GM12864 (cell line): ENCODE measurements around the gene LIMCH1.

Experiments used
- DNase-seq: peaks from one replicate; pipeline ENCODE4 v3.0.0-alpha.2; 2011; ENCODE audit warnings: low read depth
- H3K4me3 ChIP-seq: 2 replicates; pipeline ENCODE4 v1.5.1; 2011; ENCODE audit warnings: mild to moderate bottlenecking, low read depth, low read length, control low read depth
- TF ChIP-seq, protein P1 (sequence below): IDR thresholded peaks from 2 replicates; pipeline ENCODE4 v1.5.1; 2011; ENCODE audit warnings: low read depth, mild to moderate bottlenecking, moderate library complexity, low read length, control low read depth, inconsistent platforms; ENCODE audit errors: missing control alignments

LIMCH1 gene

DNA sequence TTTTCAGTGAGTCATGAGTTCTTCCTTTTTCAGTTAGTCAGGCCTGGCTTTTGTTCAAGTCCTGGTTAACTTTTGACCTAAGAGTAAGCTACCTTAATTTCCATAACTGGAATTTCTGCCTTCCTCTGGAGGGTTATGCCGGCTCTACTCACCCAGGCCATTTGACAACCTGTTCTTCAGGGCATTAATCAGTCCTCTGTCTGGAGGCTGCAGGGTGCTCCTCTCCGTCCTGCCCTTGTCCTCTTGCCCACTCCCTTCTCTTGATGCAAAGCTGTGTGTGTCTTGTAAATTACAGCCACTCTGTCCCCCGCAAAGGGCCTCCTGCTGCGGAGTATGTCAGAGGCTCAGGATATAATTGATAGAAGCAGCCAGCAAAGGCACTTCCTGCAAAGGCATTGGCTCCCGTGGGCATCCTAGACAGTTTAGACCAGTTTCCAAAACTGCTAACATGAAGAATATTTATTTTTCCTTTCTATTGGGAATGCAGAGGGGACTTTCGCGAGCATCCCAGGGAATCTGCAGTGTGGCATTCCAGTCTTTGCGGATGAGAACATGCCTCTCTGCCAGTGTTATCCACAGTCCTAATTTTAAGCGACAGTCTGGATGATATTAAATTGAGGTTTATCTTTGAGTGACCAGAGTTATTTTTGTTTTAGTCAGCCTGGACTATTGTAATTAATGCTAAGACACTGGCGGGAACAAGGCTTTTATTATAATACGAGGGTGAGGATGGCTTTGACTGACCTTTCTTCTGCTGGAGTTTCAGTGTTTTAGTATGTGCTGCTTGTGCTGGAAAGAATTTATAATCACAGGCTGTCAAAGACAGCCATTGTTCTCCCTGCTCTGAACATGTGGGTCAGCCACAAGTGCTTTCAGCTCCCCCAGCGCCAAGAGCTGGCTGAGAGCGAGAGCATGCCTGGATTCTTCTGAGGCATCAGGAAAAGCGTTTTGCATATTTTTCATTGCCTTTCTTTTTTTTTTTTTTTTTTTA is 74.2 kb downstream of the LIMCH1 start:
- DNase-seq: no peak

DNA sequence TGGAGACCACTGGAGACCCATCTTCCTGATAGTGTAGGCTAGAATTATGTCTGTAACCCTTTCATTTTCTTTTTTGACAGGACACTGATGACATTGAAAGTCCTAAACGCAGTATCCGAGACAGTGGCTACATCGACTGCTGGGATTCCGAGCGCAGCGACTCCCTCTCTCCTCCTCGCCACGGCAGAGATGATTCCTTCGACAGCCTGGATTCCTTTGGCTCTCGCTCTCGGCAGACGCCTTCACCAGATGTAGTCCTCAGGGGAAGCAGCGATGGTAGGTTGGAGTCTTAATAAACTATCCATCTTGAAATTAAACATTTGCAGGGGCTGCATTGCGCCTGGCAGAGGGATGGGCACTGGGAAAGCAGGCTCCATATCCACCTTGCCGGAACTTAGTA is 75.4 kb downstream of the LIMCH1 start:
- no peak for DNase-seq

More for the DNA sequence above, 74.2 kb downstream of the LIMCH1 start:
- H3K4me3 ChIP-seq: no peak overlapping the region
- TF ChIP-seq, protein P1, sequence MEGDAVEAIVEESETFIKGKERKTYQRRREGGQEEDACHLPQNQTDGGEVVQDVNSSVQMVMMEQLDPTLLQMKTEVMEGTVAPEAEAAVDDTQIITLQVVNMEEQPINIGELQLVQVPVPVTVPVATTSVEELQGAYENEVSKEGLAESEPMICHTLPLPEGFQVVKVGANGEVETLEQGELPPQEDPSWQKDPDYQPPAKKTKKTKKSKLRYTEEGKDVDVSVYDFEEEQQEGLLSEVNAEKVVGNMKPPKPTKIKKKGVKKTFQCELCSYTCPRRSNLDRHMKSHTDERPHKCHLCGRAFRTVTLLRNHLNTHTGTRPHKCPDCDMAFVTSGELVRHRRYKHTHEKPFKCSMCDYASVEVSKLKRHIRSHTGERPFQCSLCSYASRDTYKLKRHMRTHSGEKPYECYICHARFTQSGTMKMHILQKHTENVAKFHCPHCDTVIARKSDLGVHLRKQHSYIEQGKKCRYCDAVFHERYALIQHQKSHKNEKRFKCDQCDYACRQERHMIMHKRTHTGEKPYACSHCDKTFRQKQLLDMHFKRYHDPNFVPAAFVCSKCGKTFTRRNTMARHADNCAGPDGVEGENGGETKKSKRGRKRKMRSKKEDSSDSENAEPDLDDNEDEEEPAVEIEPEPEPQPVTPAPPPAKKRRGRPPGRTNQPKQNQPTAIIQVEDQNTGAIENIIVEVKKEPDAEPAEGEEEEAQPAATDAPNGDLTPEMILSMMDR: no peak

DNA sequence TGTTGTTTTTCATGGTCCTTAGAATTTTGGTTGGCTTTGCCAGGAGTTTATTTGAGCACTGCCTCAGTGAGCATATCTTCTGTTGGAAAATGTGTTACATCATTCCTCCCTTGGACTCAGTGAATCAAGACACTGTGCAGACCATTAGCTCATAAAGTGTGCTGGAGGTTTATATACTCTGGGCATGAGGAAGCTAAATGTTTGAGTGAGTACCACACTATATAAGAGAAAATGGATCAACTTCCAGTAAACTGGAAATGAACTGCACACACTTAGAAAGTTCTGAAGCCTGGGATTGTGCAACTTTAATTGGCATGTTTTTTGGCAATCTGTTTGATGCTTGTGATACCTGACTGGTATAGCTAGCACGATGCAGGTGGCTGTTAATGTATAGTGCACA is 75.9 kb downstream of the LIMCH1 start:
- H3K4me3 ChIP-seq: no peak overlapping the region
- no peak for DNase-seq
- TF ChIP-seq, protein P1: no peak

More for the DNA sequence above, 75.4 kb downstream of the LIMCH1 start:
- TF ChIP-seq, protein P1: no peak
- H3K4me3 ChIP-seq: no peak overlapping the region

DNA sequence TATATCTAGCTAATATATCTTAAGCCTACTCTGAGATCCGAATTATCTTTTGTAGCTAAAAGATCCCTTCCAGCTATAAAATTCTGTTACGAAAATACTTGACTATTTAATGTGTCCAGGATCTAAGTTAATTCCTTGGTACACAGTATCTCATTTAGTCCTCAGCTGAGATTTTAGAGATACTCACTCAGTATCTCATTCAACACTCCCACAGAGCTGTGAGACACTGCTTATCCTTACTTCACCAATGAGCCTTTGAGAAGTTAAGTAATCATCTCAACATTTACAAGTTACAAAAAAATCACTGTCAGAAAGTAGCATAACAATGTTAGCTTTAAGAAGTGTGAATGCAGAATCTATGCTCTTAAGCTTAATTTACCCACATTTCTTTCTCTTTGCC is 76.6 kb downstream of the LIMCH1 start:
- TF ChIP-seq, protein P1: no peak
- DNase-seq: no peak
- H3K4me3 ChIP-seq: no peak overlapping the region

DNA sequence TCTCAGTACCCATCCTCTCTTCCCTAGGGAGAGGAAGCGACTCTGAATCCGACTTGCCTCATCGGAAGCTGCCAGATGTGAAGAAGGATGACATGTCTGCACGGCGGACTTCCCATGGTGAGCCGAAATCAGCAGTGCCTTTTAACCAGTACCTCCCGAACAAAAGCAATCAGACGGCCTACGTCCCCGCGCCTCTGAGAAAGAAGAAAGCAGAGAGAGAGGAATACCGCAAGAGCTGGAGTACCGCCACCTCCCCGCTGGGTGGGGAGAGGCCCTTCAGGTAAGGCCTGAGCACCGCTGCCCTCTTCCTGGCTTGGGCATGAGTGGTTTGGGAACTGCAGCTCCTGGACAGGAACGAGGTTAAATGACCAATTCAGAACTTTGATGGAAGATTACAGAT is 81.2 kb downstream of the LIMCH1 start:
- TF ChIP-seq, protein P1: no peak
- DNase-seq: no peak
- no peak overlapping the region for H3K4me3 ChIP-seq

DNA sequence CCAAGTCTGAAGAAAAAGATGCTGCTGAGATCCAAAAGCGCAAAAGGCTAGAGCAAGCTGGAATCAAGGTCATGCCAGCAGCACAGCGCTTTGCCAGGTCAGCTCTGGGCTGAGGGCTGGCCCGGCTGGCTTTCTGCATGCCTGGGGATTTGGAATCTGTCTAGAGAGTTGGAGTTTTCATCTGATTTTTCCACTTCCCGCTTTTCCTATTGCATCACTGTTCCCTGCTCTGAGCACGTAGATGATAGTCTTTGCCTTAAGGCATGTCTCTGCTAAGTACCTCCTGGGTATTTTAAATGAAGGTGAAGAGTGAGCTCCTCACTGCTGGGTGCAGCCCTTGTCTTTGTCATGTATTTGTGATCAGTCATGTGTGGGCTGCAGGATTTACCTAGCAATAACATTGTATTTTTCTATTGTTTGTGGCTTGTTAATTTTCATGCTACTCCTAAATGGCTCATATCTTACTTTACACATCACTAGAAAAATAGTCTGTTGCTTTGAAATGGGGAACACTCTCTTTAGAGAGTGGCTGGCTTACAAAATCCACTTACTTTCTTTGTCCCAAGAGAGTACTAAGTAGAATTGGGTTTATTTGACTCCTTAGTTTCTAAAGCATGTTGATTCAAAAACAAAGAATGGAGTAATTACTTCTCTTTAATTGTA is 82.8 kb downstream of the LIMCH1 start:
- no peak overlapping the region for H3K4me3 ChIP-seq
- no peak for DNase-seq
- TF ChIP-seq, protein P1: no peak
